AG10803 (cell line): Measurements from ENCODE around the gene KRTAP9-6.
A peak's percentile ranks its signal among the peaks of the same experiment; 100 is the strongest.
"Not testable (repeated sequence)": the region's sequence is repeated elsewhere in the genome, so short reads cannot be mapped to it uniquely, and the experiment has no call there.

Source experiments
- DNase-seq: peaks from one replicate; pipeline ENCODE4 v3.0.0; 2010; ENCODE audit warnings: low read depth
- H3K4me3 ChIP-seq: 2 replicates; pipeline ENCODE4 v1.5.1; 2011; ENCODE audit warnings: mild to moderate bottlenecking, low read length, control low read depth
- CTCF ChIP-seq: conservative IDR thresholded peaks from 2 replicates; pipeline ENCODE4 v1.5.1; 2011; ENCODE audit warnings: mild to moderate bottlenecking, low read length, control low read depth, inconsistent platforms

The KRTAP9-6 gene

GRCh38 chr17:41249637-41250240 lies 15.4 kb upstream of the KRTAP9-6 start, which contains the start of gene KRTAP9-4:
Gene KRTAP9-4, plus strand, starts transcription at chr17:41249687. Its CDS starts 34 bp downstream, at chr17:41249721.
- not testable (repeated sequence) for H3K4me3 ChIP-seq, DNase-seq

GRCh38 chr17:41251261-41251660 lies 13.9 kb upstream of the KRTAP9-6 start:
- peak; percentile 52 for DNase-seq
- no peak for TF ChIP-seq CTCF
- H3K4me3 ChIP-seq = no peak overlapping the region

GRCh38 chr17:41254861-41255260 lies 10.3 kb upstream of the KRTAP9-6 start:
- peak; percentile 41 for DNase-seq
- no peak overlapping the region for H3K4me3 ChIP-seq
- TF ChIP-seq CTCF = no peak

GRCh38 chr17:41255381-41256290 lies 9.5 kb upstream of the KRTAP9-6 start, which contains the start of gene KRTAP9-9:
Gene KRTAP9-9, plus strand, starts transcription at chr17:41255384.
- not testable (repeated sequence) for H3K4me3 ChIP-seq
- peak; percentile 55 for DNase-seq

GRCh38 chr17:41256291-41256685 lies 8.9 kb upstream of the KRTAP9-6 start:
- TF ChIP-seq CTCF = no peak
- no peak overlapping the region for H3K4me3 ChIP-seq
- DNase-seq = no peak

GRCh38 chr17:41258406-41258805 lies 6.8 kb upstream of the KRTAP9-6 start:
- peak; percentile 73 for DNase-seq
- no peak for TF ChIP-seq CTCF
- H3K4me3 ChIP-seq = no peak overlapping the region

GRCh38 chr17:41263212-41263611 lies 2.0 kb upstream of the KRTAP9-6 start:
- H3K4me3 ChIP-seq = no peak overlapping the region
- no peak for DNase-seq
- TF ChIP-seq CTCF = no peak

- no peak overlapping the region for H3K4me3 ChIP-seq
- no peak for TF ChIP-seq CTCF
- DNase-seq = no peak
Measured at GRCh38 chr17:41264599-41264998, 579 bp upstream of the KRTAP9-6 start.
